IMR-90 (cell line): ENCODE data around the gene AEN. TPM values are rescaled to one million over a fixed set of nuclear protein-coding genes. Genes with fewer than 3 reads are reported as not detected.

Experiments
- ATAC-seq: fragments of 200-7000 bp; cut with Tn5 transposase; 2 replicates; pipeline ENCODE4 v1.9.1; 2020; ENCODE audit warnings: low read depth, mild to moderate bottlenecking, moderate library complexity
- BruUV-seq: library from RNA; stranded (reverse); fragments of 400-500 nt; replicated peaks from 2 replicates; lab custom pipeline; 2021; lab: Mats Ljungman, UMichigan
- CTCF ChIA-PET: fragments of 300-600 bp; formaldehyde crosslinking; extraction: SDS; loops from one replicate; lab custom pipeline; 2021; ENCODE audit warnings: antibody characterized with exemption; lab: Yijun Ruan, JAX
- POLR2A ChIA-PET: fragments of 300-600 bp; sonication (Branson Sonifier 250); formaldehyde crosslinking; loops from one replicate; lab custom pipeline; 2022; ENCODE audit warnings: antibody characterized with exemption; ENCODE audit not compliant: unreplicated experiment; lab: Charles Lee
- DNase-seq: peaks from one replicate; pipeline ENCODE4 v3.0.0; 2013
- H2AFZ ChIP-seq: replicated peaks from 2 replicates; pipeline ENCODE3; 2013; ENCODE audit warnings: low read length, mild to moderate bottlenecking; ENCODE audit not compliant: poor library complexity
- H2AK5ac ChIP-seq: 2 replicates; pipeline ENCODE4 v1.6.1; 2013; ENCODE audit warnings: low read depth, low read length, inconsistent platforms
- H2AK9ac ChIP-seq: replicated peaks from 2 replicates; pipeline ENCODE3; 2013; ENCODE audit warnings: mild to moderate bottlenecking, low read depth, low read length, moderate library complexity; ENCODE audit not compliant: poor library complexity
- H2BK120ac ChIP-seq: 2 replicates; pipeline ENCODE4 v1.6.1; 2013; ENCODE audit warnings: low read depth, low read length, inconsistent platforms
- H2BK15ac ChIP-seq: 3 replicates; pipeline ENCODE4 v1.6.1; 2013; ENCODE audit warnings: low read depth, low read length, inconsistent platforms
- H2BK20ac ChIP-seq: 2 replicates; pipeline ENCODE4 v1.6.1; 2013; ENCODE audit warnings: low read depth, mild to moderate bottlenecking, inconsistent platforms, low read length, moderate library complexity
- H2BK5ac ChIP-seq: 2 replicates; pipeline ENCODE4 v1.6.1; 2013; ENCODE audit warnings: mild to moderate bottlenecking, low read depth, low read length, inconsistent platforms; ENCODE audit not compliant: poor library complexity, severe bottlenecking
- H3K14ac ChIP-seq: replicated peaks from 2 replicates; pipeline ENCODE4 v1.6.1; 2013; ENCODE audit warnings: low read depth, low read length, inconsistent platforms
- H3K18ac ChIP-seq: 2 replicates; pipeline ENCODE4 v1.6.1; 2013; ENCODE audit warnings: low read depth, low read length, control low read depth
- H3K23ac ChIP-seq: 2 replicates; pipeline ENCODE4 v1.6.1; 2013; ENCODE audit warnings: low read depth, low read length, inconsistent platforms
- H3K27ac ChIP-seq: 2 replicates; pipeline ENCODE4 v1.5.1; 2013; ENCODE audit warnings: mild to moderate bottlenecking, control low read depth, low read length; ENCODE audit not compliant: insufficient read depth
- H3K27me3 ChIP-seq: 2 replicates; pipeline ENCODE4 v1.6.1; 2013; ENCODE audit warnings: low read length; ENCODE audit not compliant: control insufficient read depth, insufficient read depth
- H3K36me3 ChIP-seq: 2 replicates; pipeline ENCODE4 v1.6.1; 2013; ENCODE audit warnings: low read length, mixed read lengths; ENCODE audit not compliant: control insufficient read depth, insufficient read depth
- H3K4ac ChIP-seq: 2 replicates; pipeline ENCODE4 v1.6.1; 2013; ENCODE audit warnings: low read depth, low read length, inconsistent platforms
- H3K4me1 ChIP-seq: 2 replicates; pipeline ENCODE4 v1.6.1; 2013; ENCODE audit warnings: low read length, mixed read lengths; ENCODE audit not compliant: control insufficient read depth, insufficient read depth
- H3K4me2 ChIP-seq: 2 replicates; pipeline ENCODE4 v1.6.1; 2013; ENCODE audit warnings: low read depth, mild to moderate bottlenecking, control low read depth, low read length, moderate library complexity
- H3K4me3 ChIP-seq: 2 replicates; pipeline ENCODE4 v1.5.1; 2013; ENCODE audit warnings: low read depth, mild to moderate bottlenecking, control low read depth, low read length, moderate library complexity; ENCODE audit not compliant: insufficient read depth
- H3K56ac ChIP-seq: 2 replicates; pipeline ENCODE4 v1.6.1; 2013; ENCODE audit warnings: low read length, inconsistent platforms; ENCODE audit not compliant: insufficient read depth; ENCODE audit errors: extremely low read depth
- H3K79me1 ChIP-seq, 2 experiments: 2 replicates each; pipeline ENCODE4 v1.6.1; 2013; ENCODE audit warnings: low read length in 2 of 2, inconsistent platforms in 1 of 2, low read depth in 1 of 2
- H3K9ac ChIP-seq: 2 replicates; pipeline ENCODE4 v1.6.1; 2013; ENCODE audit warnings: low read depth, low read length, control low read depth
- H3K9me1 ChIP-seq: 2 replicates; pipeline ENCODE4 v1.6.1; 2013; ENCODE audit warnings: low read length, inconsistent platforms; ENCODE audit not compliant: insufficient read depth
- H3K9me3 ChIP-seq: 2 replicates; pipeline ENCODE4 v1.6.1; 2013; ENCODE audit warnings: low read length; ENCODE audit not compliant: control insufficient read depth, insufficient read depth
- H4K20me1 ChIP-seq: 2 replicates; pipeline ENCODE4 v1.6.1; 2013; ENCODE audit warnings: low read length, inconsistent platforms; ENCODE audit not compliant: insufficient read depth
- H4K5ac ChIP-seq: 2 replicates; pipeline ENCODE4 v1.6.1; 2013; ENCODE audit warnings: mild to moderate bottlenecking, low read depth, low read length, control low read depth
- H4K8ac ChIP-seq, 2 experiments: 2 replicates each; pipeline ENCODE4 v1.6.1; 2013; ENCODE audit warnings: low read depth in 2 of 2, low read length in 2 of 2, control low read depth in 1 of 2, inconsistent platforms in 1 of 2
- H4K91ac ChIP-seq: 2 replicates; pipeline ENCODE4 v1.6.1; 2013; ENCODE audit warnings: low read depth, low read length, inconsistent platforms; ENCODE audit not compliant: insufficient read depth
- BHLHE40 ChIP-seq: fragments of 150-350 bp; IDR thresholded peaks from 2 replicates; pipeline ENCODE4 v1.6.1; 2016; ENCODE audit warnings: mild to moderate bottlenecking, low read depth, low read length
- CEBPB ChIP-seq: IDR thresholded peaks from 2 replicates; pipeline ENCODE4 v1.6.1; 2012; ENCODE audit warnings: low read depth, low read length, improper control_type of control experiment
- CHD1 ChIP-seq: IDR thresholded peaks from 2 replicates; pipeline ENCODE4 v1.6.1; 2012; ENCODE audit warnings: low read depth, low read length, improper control_type of control experiment
- CTCF ChIP-seq: conservative IDR thresholded peaks from 2 replicates; pipeline ENCODE4 v1.5.1; 2012; ENCODE audit warnings: mild to moderate bottlenecking, low read depth, low read length, improper control_type of control experiment
- ELK1 ChIP-seq: fragments of 150-350 bp; IDR thresholded peaks from 2 replicates; pipeline ENCODE4 v1.6.1; 2016; ENCODE audit warnings: low read depth, mild to moderate bottlenecking, low read length, moderate library complexity, borderline replicate concordance
- FOS ChIP-seq: fragments of 150-350 bp; IDR thresholded peaks from 2 replicates; pipeline ENCODE4 v1.6.1; 2016; ENCODE audit warnings: low read depth, low read length
- MAFK ChIP-seq: IDR thresholded peaks from 2 replicates; pipeline ENCODE4 v1.6.1; 2012; ENCODE audit warnings: low read depth, low read length, improper control_type of control experiment
- MAZ ChIP-seq: IDR thresholded peaks from 2 replicates; pipeline ENCODE4 v1.6.1; 2012; ENCODE audit warnings: low read depth, mild to moderate bottlenecking, low read length, improper control_type of control experiment, moderate library complexity, borderline replicate concordance
- MXI1 ChIP-seq: IDR thresholded peaks from 2 replicates; pipeline ENCODE4 v1.6.1; 2012; ENCODE audit warnings: low read depth, mild to moderate bottlenecking, low read length, moderate library complexity, borderline replicate concordance
- NFE2L2 ChIP-seq: fragments of 150-350 bp; IDR thresholded peaks from 2 replicates; pipeline ENCODE4 v1.6.1; 2016; ENCODE audit warnings: low read depth, mild to moderate bottlenecking, low read length
- POLR2A ChIP-seq: IDR thresholded peaks from 2 replicates; pipeline ENCODE4 v1.6.1; 2012; ENCODE audit warnings: mild to moderate bottlenecking, low read depth, low read length
- RAD21 ChIP-seq: IDR thresholded peaks from 2 replicates; pipeline ENCODE4 v1.6.1; 2012; ENCODE audit warnings: low read length, improper control_type of control experiment
- RCOR1 ChIP-seq: IDR thresholded peaks from 2 replicates; pipeline ENCODE4 v1.6.1; 2012; ENCODE audit warnings: mild to moderate bottlenecking, low read length, improper control_type of control experiment; ENCODE audit not compliant: insufficient replicate concordance
- RFX5 ChIP-seq: IDR thresholded peaks from 2 replicates; pipeline ENCODE4 v1.8.0; 2012; ENCODE audit warnings: low read depth, mild to moderate bottlenecking, low read length, moderate library complexity
- SMC3 ChIP-seq: fragments of 150-350 bp; IDR thresholded peaks from 2 replicates; pipeline ENCODE4 v1.6.1; 2016; ENCODE audit warnings: low read depth, mild to moderate bottlenecking, antibody characterized with exemption, low read length, moderate library complexity
- WGBS, 2 experiments: methylation state at CpG; one replicate each; pipeline versions ENCODE4 v1.1.5 to v1.1.7; 2013; ENCODE audit warnings: missing lambda C conversion rate in 2 of 2; ENCODE audit not compliant: insufficient read length in 1 of 2; ENCODE audit errors: extremely low coverage in 2 of 2; 5-methylcytosine and 5-hydroxymethylcytosine counted together
- dilution Hi-C: fragments of 300-500 bp; cut with HindIII; formaldehyde crosslinking; loops from one replicate; pipeline ENCODE4 v1.14.3; 2018; ENCODE audit warnings: low sequenced_read_pairs; ENCODE audit not compliant: unreplicated experiment
- in situ Hi-C: fragments of 300-500 bp; cut with MboI; formaldehyde crosslinking; loops from 3 replicates; pipeline ENCODE4 v1.14.3; 2019; ENCODE audit warnings: low sequenced_read_pairs, inconsistent platforms, mixed read lengths
- intact Hi-C: fragments of 100-400 bp; cut with micrococcal nuclease; formaldehyde crosslinking; loops from 2 replicates; pipeline ENCODE4 v1.10.0; 2022
- polyA plus RNA-seq, 3 experiments: library from polyadenylated mRNA; depleted of rRNA; stranded (reverse); fragments of >200 nt; gene quantifications; 2 replicates each; pipeline ENCODE4 v1.2.3, GENCODE V29; 2012; ENCODE audit warnings: low replicate concordance in 1 of 3
- total RNA-seq: library from RNA; depleted of rRNA; stranded (reverse); fragments of >200 nt; gene quantifications from 2 replicates; pipeline ENCODE4 v1.2.3, GENCODE V29; 2012
- TF ChIP-seq, protein P1 (sequence below): fragments of 150-350 bp; IDR thresholded peaks from 2 replicates; pipeline ENCODE4 v1.6.1; 2017; ENCODE audit warnings: mild to moderate bottlenecking, antibody characterized with exemption, low read length, low read depth

Gene AEN
- total and polyA plus RNA-seq, 2 of the 4 experiments (the other 2 are of a cell fraction), result 48.6 to 85.5 TPM

DNA sequence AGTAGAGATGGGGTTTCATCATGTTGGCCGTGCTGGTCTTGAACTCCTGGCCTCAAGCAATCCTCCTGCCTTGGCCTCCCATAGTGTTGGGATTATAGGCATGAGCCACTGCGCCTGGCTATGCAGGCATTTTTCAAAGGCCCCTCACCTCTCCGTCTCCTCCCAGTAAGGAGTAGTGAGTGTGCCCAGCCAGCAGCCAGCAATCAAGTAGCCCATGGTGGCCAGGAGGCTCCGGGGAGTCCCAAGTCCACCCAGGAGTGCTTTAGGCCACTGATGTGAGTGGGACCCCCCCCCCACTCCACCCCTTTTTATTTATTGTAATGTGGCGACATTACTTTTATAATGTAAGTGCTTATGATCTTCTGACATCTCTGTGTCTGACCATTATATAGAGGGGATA is 25.8 kb downstream of the AEN start:
- dilution Hi-C loops (no loop called here), in situ Hi-C loops (no loop called here), intact Hi-C loops (no loop called here)
- no peaks in the 10 kb centered on the region for H4K20me1 ChIP-seq
- BruUV-seq, result no TSS peak
- H3K23ac ChIP-seq, result no peak overlapping the region
- no peak for ATAC-seq
- H3K56ac ChIP-seq, result no peak overlapping the region
- H2BK5ac ChIP-seq, result no peak overlapping the region
- H3K27me3 ChIP-seq, result no peaks in the 10 kb centered on the region
- WGBS, 2 experiments, result no CpG with 5 or more reads among the region's 5 CpGs
- no peaks in the 10 kb centered on the region for H3K36me3 ChIP-seq
- no peak overlapping the region for H4K8ac ChIP-seq
- ChIA-PET POLR2A (no interaction called here), CTCF (no interaction called here)
- H2BK120ac ChIP-seq, result no peak overlapping the region
- no peak overlapping the region for H3K4me3 ChIP-seq
- H3K4me2 ChIP-seq, result no peak overlapping the region
- H2AFZ ChIP-seq, result no peak overlapping the region
- no peak overlapping the region for H4K91ac ChIP-seq
- no peak overlapping the region for H2AK5ac ChIP-seq
- H2BK15ac ChIP-seq, result no peak overlapping the region
- no peak overlapping the region for H3K18ac ChIP-seq
- no peaks in the 10 kb centered on the region for H3K79me1 ChIP-seq
- H2AK9ac ChIP-seq, result no peak overlapping the region
- H3K9ac ChIP-seq, result no peak overlapping the region
- TF ChIP-seq MAZ (no peak), RCOR1 (no peak), CEBPB (no peak), NFE2L2 (no peak), FOS (no peak), MAFK (no peak), BHLHE40 (no peak), CHD1 (no peak), CTCF (no peak), MXI1 (no peak), RAD21 (no peak), RFX5 (no peak), ELK1 (no peak), POLR2A (no peak), SMC3 (no peak)
- TF ChIP-seq, protein P1, sequence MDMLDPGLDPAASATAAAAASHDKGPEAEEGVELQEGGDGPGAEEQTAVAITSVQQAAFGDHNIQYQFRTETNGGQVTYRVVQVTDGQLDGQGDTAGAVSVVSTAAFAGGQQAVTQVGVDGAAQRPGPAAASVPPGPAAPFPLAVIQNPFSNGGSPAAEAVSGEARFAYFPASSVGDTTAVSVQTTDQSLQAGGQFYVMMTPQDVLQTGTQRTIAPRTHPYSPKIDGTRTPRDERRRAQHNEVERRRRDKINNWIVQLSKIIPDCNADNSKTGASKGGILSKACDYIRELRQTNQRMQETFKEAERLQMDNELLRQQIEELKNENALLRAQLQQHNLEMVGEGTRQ, result no peak
- no peak overlapping the region for H3K27ac ChIP-seq
- H2BK20ac ChIP-seq, result no peak overlapping the region
- no peak overlapping the region for H3K4ac ChIP-seq
- no peak for DNase-seq
- H3K9me3 ChIP-seq, result no peaks in the 10 kb centered on the region
- H3K14ac ChIP-seq, result no peak overlapping the region
- H4K5ac ChIP-seq, result no peak overlapping the region
- peaks cover 15% of the 10 kb centered on the region for H3K9me1 ChIP-seq
- peaks cover 15% of the 10 kb centered on the region for H3K4me1 ChIP-seq
